PFSK-1 (cell line): ENCODE results near the gene NOP16.

Experiments used
- FOXP2 ChIP-seq: optimal IDR thresholded peaks from 2 replicates; pipeline ENCODE3; 2011; ENCODE audit warnings: borderline replicate concordance, control low read depth, inconsistent platforms; ENCODE audit not compliant: insufficient read depth; ENCODE audit errors: extremely low read length, extremely low read depth
- POLR2AphosphoS5 ChIP-seq: IDR thresholded peaks from 2 replicates; pipeline ENCODE4 v1.6.1; 2012; ENCODE audit warnings: low read depth, mild to moderate bottlenecking, control low read depth, low read length, moderate library complexity
- REST ChIP-seq, 2 experiments: IDR thresholded peaks; 2 replicates each; pipeline versions ENCODE4 v1.6.1 to v1.8.0; 2011 to 2012; ENCODE audit warnings: low read depth in 2 of 2, low read length in 2 of 2, control low read depth in 1 of 2, inconsistent platforms in 1 of 2, mild to moderate bottlenecking in 1 of 2, moderate library complexity in 1 of 2; ENCODE audit not compliant: insufficient read depth in 1 of 2
- SIN3A ChIP-seq: IDR thresholded peaks from 2 replicates; pipeline ENCODE4 v1.6.1; 2012; ENCODE audit warnings: mild to moderate bottlenecking, low read length, moderate library complexity, borderline replicate concordance; ENCODE audit not compliant: insufficient read depth
- TAF1 ChIP-seq: IDR thresholded peaks from 2 replicates; pipeline ENCODE4 v1.6.1; 2012; ENCODE audit warnings: low read length, control low read depth, borderline replicate concordance; ENCODE audit not compliant: insufficient read depth

The NOP16 gene

GRCh38 chr5:176384991-176385390 lies 3.4 kb downstream of the NOP16 start:
- TF ChIP-seq FOXP2 (no peak), TAF1 (no peak), POLR2AphosphoS5 (no peak), REST (IDR thresholded peaks at IDR 0.05; ENCODE audit: insufficient read depth in 1 of 2, low read depth in 2 of 2, low read length in 2 of 2) (no peak), SIN3A (no peak)

DNA sequence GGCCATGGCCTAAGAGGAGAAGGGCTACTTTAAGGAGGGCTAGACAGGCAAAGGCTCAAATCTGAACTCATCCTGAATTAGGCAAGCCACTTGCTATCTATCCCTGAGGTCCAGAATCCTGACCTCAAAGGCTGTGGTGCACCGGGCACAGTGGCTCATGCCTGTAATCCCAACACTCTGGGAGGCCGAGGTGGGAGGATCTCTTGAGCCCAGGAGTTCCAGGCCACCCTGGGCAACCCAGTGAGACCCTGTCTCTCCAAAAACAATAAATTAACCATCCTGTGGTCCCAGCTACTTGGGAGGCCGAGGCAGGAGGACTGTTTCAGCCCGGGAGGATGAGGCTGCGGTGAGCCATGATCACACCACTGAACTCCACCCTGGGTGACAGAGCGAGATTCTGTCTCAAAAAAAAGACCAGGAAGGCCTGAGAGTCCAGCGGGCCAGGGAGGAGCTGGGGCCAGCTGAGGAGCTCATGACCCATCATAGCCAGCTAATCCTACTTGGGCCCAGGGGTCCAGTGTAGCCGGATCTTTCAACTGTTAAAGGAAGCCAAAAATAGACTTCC lies 4.0 kb downstream of the NOP16 start:
- TF ChIP-seq TAF1 (no peak), POLR2AphosphoS5 (no peak), FOXP2 (no peak)

DNA sequence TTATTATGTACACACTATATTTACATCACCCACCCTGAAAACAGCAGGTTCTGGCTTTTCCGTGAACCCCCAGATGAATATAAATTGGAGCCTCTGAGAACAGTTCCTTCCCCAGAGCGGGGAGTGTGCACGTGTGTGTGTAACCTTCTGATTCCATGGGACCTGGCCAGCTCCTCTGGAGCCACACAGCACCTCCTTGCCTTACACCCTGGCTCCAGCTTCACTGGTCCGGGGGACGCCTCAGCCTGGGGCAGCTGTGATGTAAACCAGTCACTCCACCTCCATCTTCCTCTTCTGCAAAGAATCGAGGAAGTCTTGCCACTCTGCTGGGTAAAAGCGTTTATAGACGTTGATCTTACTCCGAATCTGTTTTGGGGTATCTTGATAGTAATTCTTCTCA lies 4.4 kb downstream of the NOP16 start:
- TF ChIP-seq TAF1 (no peak), REST (IDR thresholded peaks at IDR 0.05; ENCODE audit: insufficient read depth in 1 of 2, low read depth in 2 of 2, low read length in 2 of 2) (no peak), SIN3A (no peak), FOXP2 (no peak), POLR2AphosphoS5 (no peak)

- 0 out of 2 replicates have a peak, but pooled peaks have one; percentile 7 for TF ChIP-seq POLR2AphosphoS5
- no peak for TF ChIP-seq TAF1
- no peak for TF ChIP-seq REST (IDR thresholded peaks at IDR 0.05; ENCODE audit: insufficient read depth in 1 of 2, low read depth in 2 of 2, low read length in 2 of 2)
Measured at GRCh38 chr5:176383248-176383905, 5.0 kb downstream of the NOP16 start.

DNA sequence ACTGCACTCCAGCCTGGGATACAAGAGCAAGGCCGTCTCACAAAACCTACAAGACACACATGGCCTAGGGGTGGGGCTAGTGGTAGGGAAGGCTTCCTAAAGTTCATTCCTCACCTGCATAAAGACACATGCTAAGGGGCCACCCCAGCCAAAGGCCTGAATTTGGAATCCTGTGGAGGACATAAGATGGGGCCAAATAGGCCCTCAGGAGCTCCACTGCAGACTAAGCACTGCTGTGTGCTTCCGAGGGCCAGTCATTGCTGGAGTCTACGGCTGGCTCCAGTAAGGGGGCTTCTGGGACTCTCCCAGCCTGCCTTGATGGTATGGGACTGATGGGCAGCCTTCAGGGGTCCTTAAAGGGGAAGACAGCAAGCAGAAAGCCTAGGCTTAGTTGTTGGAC lies 5.7 kb downstream of the NOP16 start:
- TF ChIP-seq POLR2AphosphoS5, result peak; percentile 56; the same call in 1 of the 2 replicates
- no peak for TF ChIP-seq SIN3A

DNA sequence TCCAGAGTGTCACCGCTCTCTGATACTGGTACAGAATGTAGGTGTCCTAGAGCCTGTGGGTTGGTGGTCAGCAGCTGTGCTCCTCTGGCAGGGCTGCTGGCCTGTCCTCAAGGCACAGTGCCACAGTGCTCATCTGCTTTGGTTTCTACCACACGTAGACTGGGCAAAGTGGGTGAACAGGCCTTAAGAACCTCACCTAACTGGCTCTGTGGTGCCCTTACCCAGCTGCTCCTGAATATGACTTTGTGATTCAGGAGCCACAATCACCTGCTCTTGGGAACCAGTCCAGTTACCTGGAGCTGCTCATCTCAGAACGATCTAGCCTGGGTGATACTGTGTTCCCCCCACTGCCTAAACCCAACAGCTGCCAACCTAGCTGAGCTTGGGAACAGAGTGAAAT lies 6.4 kb downstream of the NOP16 start:
- TF ChIP-seq FOXP2 (no peak), SIN3A (no peak), TAF1 (no peak), POLR2AphosphoS5 (no peak)

- TF ChIP-seq FOXP2 (no peak), POLR2AphosphoS5 (no peak)
Measured at GRCh38 chr5:176381423-176381822, 7.0 kb downstream of the NOP16 start.
